Measurements from ENCODE around the gene LTBP1. TPM values are rescaled to one million over a fixed set of nuclear protein-coding genes. Genes with fewer than 3 reads are reported as not detected.

LTBP1 gene
- total and polyA plus RNA-seq, 2 donors (not counting 1 experiment from before 2014, with no cell fraction given): 0.69 TPM; not detected in 1

DNA sequence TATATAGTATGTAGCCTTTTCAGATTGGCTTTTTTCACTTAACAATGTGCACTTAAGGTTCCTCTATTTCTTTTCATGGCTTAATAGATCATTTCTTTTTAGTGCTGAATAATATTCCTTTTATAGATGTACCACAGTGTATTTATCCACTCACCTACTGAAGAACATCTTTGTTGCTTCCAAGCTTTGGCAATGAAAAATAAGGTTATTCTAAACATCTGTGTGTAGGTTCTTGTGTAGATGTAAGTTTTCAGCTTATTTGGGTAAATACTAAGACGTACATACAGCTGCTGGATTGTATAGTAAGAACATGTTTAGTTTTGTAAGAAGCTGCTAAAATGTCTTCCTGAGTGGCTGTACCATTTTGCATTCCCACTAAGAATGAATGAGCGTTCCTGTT is 461.4 kb downstream of the LTBP1 start:
- Histone ChIP-seq H4K20me1 (ENCODE audit: control insufficient read depth, insufficient read depth, low read length, poor library complexity, severe bottlenecking) (no peaks in the 10 kb centered on the region), H3K27me3 (replicated peaks in 1 of 4; ENCODE audit: control extremely low read depth in 1 of 4, control insufficient read depth in 3 of 4, insufficient read depth in 4 of 4, low read length in 3 of 4) (no peaks in the 10 kb centered on the region), H3K4me3 (ENCODE audit: control extremely low read depth in 1 of 5, extremely low read depth in 1 of 5, insufficient read depth in 1 of 5, low read depth in 2 of 5, low read length in 4 of 5) (no peak overlapping the region), H3K36me3 (replicated peaks in 1 of 2; ENCODE audit: control extremely low read depth in 1 of 2, control insufficient read depth in 1 of 2, extremely low read depth in 1 of 2, insufficient read depth in 2 of 2, low read length in 1 of 2) (no peaks in the 10 kb centered on the region), H3K9me3 (ENCODE audit: control extremely low read depth in 1 of 3, control insufficient read depth in 2 of 3, insufficient read depth in 1 of 3, low read length in 2 of 3) (peaks cover 0 to 4% (median 2%) of the 10 kb centered on the region in 3 donors), H3K79me2 (ENCODE audit: control insufficient read depth, insufficient read depth, low read length) (no peaks in the 10 kb centered on the region), H3K9ac (ENCODE audit: low read length) (no peak overlapping the region), H2AFZ (ENCODE audit: insufficient read depth, low read depth, low read length, poor library complexity, severe bottlenecking) (no peak overlapping the region), H3K4me1 (ENCODE audit: control insufficient read depth in 2 of 2, insufficient read depth in 2 of 2, low read length in 2 of 2) (no peaks in the 10 kb centered on the region), H3K4me2 (replicated peaks; ENCODE audit: low read depth, low read length, poor library complexity, severe bottlenecking) (no peak overlapping the region), H3K27ac (ENCODE audit: low read length in 2 of 2) (no peak overlapping the region)
- WGBS (ENCODE audit: insufficient coverage): 80% methylated on average over 2 of the region's 2 CpGs
- ChIA-PET POLR2A (no interaction called here), CTCF (no interaction called here)
- TF ChIP-seq EZH2 (IDR thresholded peaks at IDR 0.05; ENCODE audit: borderline replicate concordance, insufficient read depth, low read depth, low read length, poor library complexity, severe bottlenecking): no peak
- no peak for TF ChIP-seq CTCF (IDR thresholded peaks at IDR 0.05)
- Mint-ChIP-seq H3K27me3 (peaks cover 3% of the 10 kb centered on the region), H3K9me3 (ENCODE audit: insufficient read depth) (peaks cover 8% of the 10 kb centered on the region), H3K27ac (no peak overlapping the region), H3K4me1 (no peaks in the 10 kb centered on the region), H3K4me3 (no peak overlapping the region)
- DNase-seq (no peak), ATAC-seq (ENCODE audit: low read depth) (no peak)
- intact Hi-C loops (cut with micrococcal nuclease): no loop called here

GRCh38 chr2:33409417-33409955 is 462.7 kb downstream of the LTBP1 start:
- H3K9me3 ChIP-seq (ENCODE audit: control extremely low read depth in 1 of 3, control insufficient read depth in 2 of 3, insufficient read depth in 1 of 3, low read length in 2 of 3): peaks cover 0 to 4% (median 2%) of the 10 kb centered on the region in 3 donors
- Mint-ChIP-seq H3K27me3 (peaks cover 3% of the 10 kb centered on the region), H3K9me3 (ENCODE audit: insufficient read depth) (peaks cover 8% of the 10 kb centered on the region), H3K27ac (no peak overlapping the region), H3K4me1 (no peaks in the 10 kb centered on the region), H3K4me3 (no peak overlapping the region)
- no peaks in the 10 kb centered on the region for H4K20me1 ChIP-seq (ENCODE audit: control insufficient read depth, insufficient read depth, low read length, poor library complexity, severe bottlenecking)
- H3K9ac ChIP-seq (ENCODE audit: low read length): no peak overlapping the region
- no peaks in the 10 kb centered on the region for H3K27me3 ChIP-seq (replicated peaks in 1 of 4; ENCODE audit: control extremely low read depth in 1 of 4, control insufficient read depth in 3 of 4, insufficient read depth in 4 of 4, low read length in 3 of 4)
- H3K4me1 ChIP-seq (ENCODE audit: control insufficient read depth in 2 of 2, insufficient read depth in 2 of 2, low read length in 2 of 2): no peaks in the 10 kb centered on the region
- no peak for ATAC-seq (ENCODE audit: low read depth)
- ChIA-PET POLR2A (no interaction called here), CTCF (no interaction called here)
- H3K4me2 ChIP-seq (replicated peaks; ENCODE audit: low read depth, low read length, poor library complexity, severe bottlenecking): no peak overlapping the region
- no peak overlapping the region for H3K4me3 ChIP-seq (ENCODE audit: control extremely low read depth in 1 of 5, extremely low read depth in 1 of 5, insufficient read depth in 1 of 5, low read depth in 2 of 5, low read length in 4 of 5)
- H3K27ac ChIP-seq (ENCODE audit: low read length in 2 of 2): no peak overlapping the region
- intact Hi-C loops (cut with micrococcal nuclease): no loop called here
- no peak for TF ChIP-seq EZH2 (IDR thresholded peaks at IDR 0.05; ENCODE audit: borderline replicate concordance, insufficient read depth, low read depth, low read length, poor library complexity, severe bottlenecking)
- no peak for TF ChIP-seq CTCF (IDR thresholded peaks at IDR 0.05)
- no peaks in the 10 kb centered on the region for H3K36me3 ChIP-seq (replicated peaks in 1 of 2; ENCODE audit: control extremely low read depth in 1 of 2, control insufficient read depth in 1 of 2, extremely low read depth in 1 of 2, insufficient read depth in 2 of 2, low read length in 1 of 2)
- DNase-seq: no peak
- no peak overlapping the region for H2AFZ ChIP-seq (ENCODE audit: insufficient read depth, low read depth, low read length, poor library complexity, severe bottlenecking)
- no peaks in the 10 kb centered on the region for H3K79me2 ChIP-seq (ENCODE audit: control insufficient read depth, insufficient read depth, low read length)
- no CpG with 5 or more reads among the region's 1 CpG for WGBS (ENCODE audit: insufficient coverage)
